ENCODE results near the gene RNF183. TPM values are rescaled to one million over a fixed set of nuclear protein-coding genes. Genes with fewer than 3 reads are reported as not detected.
A peak's percentile ranks its signal among the peaks of the same experiment; 100 is the strongest.

The RNF183 gene
- total RNA-seq, 2 experiments from 2014 or later = 0.37 to 0.64 TPM

GRCh38 chr9:113343732-113344231 lies 40.6 kb upstream of the RNF183 start:
- intact Hi-C loops (cut with DNase I, micrococcal nuclease) = loop anchor here (5.0 to 10.0 kb wide), 2 partner anchors 34 to 289 kb away; partner anchors contain the start of genes HDHD3 (in 1 of the 2) and ZFP37 (in 1 of the 2)
- ATAC-seq (no peak), DNase-seq (peak; percentile 37)
- peaks cover 3% of the 10 kb centered on the region for H3K27me3 Mint-ChIP-seq
- ChIA-PET CTCF (interaction anchor here (0.6 kb wide), 1 partner anchor 74 kb away, joined by 3 read pairs; no protein-coding TSS in a partner anchor), POLR2A (no interaction called here)
- H3K4me3 Mint-ChIP-seq = no peak overlapping the region
- H3K9me3 Mint-ChIP-seq (ENCODE audit: low read depth) = no peaks in the 10 kb centered on the region
- H3K4me1 Mint-ChIP-seq = peaks cover 43% of the 10 kb centered on the region
- H3K27ac Mint-ChIP-seq = no peak overlapping the region
- no peaks in the 10 kb centered on the region for H3K36me3 Mint-ChIP-seq (ENCODE audit: low read depth)

DNA sequence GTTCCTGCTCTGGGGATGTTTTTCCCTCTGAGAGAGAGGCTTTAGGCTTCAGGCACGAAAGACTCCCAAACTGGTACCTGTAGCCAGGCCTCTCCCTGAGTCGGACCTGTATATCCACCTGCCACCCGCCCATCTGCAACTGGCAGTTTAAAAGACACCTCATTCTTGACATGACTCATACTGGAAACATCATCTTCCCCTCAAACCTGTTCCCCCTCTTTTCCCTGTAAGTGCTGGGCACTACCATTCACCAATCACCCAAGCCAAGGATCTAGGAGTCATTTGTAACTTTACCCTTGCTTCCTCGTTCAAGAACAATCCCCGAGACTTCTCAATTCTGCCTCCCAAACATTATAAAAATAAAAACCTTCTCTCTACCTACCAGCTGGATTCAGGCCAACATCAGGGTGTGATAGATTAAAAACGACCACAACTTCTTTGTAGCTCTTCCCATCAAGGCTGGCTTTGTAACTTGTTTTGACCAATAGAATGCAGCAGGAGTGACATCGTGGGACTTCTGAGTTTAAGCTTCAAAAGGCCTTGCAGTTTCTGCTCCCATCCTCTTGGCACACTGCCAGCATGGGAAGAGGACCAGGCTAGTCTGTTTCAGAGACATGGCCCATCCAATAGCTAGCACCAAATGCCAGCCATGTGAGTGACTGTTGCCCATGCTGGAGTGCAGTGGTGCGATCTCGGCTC lies 38.7 kb upstream of the RNF183 start:
- H3K36me3 Mint-ChIP-seq (ENCODE audit: low read depth) = no peaks in the 10 kb centered on the region
- intact Hi-C loops (cut with DNase I, micrococcal nuclease) = loop anchor here (2.0 to 10.0 kb wide), 5 partner anchors 35 to 855 kb away; partner anchors contain the start of genes C9orf43 (in 1 of the 2), FKBP15 (in 1 of the 2), HDHD3 (in 1 of the 2) and KIAA1958 (in 1 of the 2)
- H3K27ac Mint-ChIP-seq = no peak overlapping the region
- H3K9me3 Mint-ChIP-seq (ENCODE audit: low read depth) = no peaks in the 10 kb centered on the region
- no peaks in the 10 kb centered on the region for H3K27me3 Mint-ChIP-seq
- POLR2A ChIA-PET = no interaction called here
- ATAC-seq (no peak), DNase-seq (no peak)
- H3K4me3 Mint-ChIP-seq = no peak overlapping the region
- CTCF ChIA-PET = interaction anchor here (0.9 kb wide), 2 partner anchors 121 to 316 kb away, joined by 4 read pairs; partner anchors contain the start of genes FKBP15 and SLC31A1
- peaks cover 38% of the 10 kb centered on the region for H3K4me1 Mint-ChIP-seq

- Mint-ChIP-seq H3K36me3 (ENCODE audit: low read depth) (no peaks in the 10 kb centered on the region), H3K4me1 (peaks cover 27% of the 10 kb centered on the region), H3K4me3 (peak within 1 kb of the TSS; percentile 71), H3K9me3 (ENCODE audit: low read depth) (no peaks in the 10 kb centered on the region), H3K27me3 (no peaks in the 10 kb centered on the region), H3K27ac (peak within 1 kb of the TSS; percentile 43)
- CTCF ChIA-PET = interaction anchor here (0.8 to 2.4 kb wide), 13 partner anchors 10 to 251 kb away, joined by 3 to 13 read pairs (median 4); partner anchors contain the start of genes ALAD, BSPRY, CDC26 and PRPF4
- peak; percentile 96 for ATAC-seq
- DNase-seq = peak; percentile 88
- POLR2A ChIA-PET = interaction anchor here (0.6 to 1.8 kb wide), 7 partner anchors 9 to 70 kb away, joined by 3 to 6 read pairs (median 4); partner anchors contain the start of genes BSPRY, C9orf43, CDC26 and POLE3
- intact Hi-C loops (cut with DNase I, micrococcal nuclease) = loop anchor here (1.0 to 10.0 kb wide), 11 partner anchors 9 to 853 kb away; partner anchors contain the start of genes C9orf43 (in 2 of the 2), CDC26 (in 2 of the 2), POLE3 (in 2 of the 2) and PRPF4 (in 2 of the 2)
Measured at GRCh38 chr9:113340011-113340699, 37.0 kb upstream of the RNF183 start, which contains the start of gene WDR31. WDR31 (minus strand) TSS chr9:113340275; CDS start chr9:113332022, 8,253 bp downstream.

GRCh38 chr9:113337714-113338113 lies 34.5 kb upstream of the RNF183 start:
- intact Hi-C loops (cut with DNase I, micrococcal nuclease) = no loop called here
- H3K4me3 Mint-ChIP-seq = no peak overlapping the region
- peaks cover 23% of the 10 kb centered on the region for H3K4me1 Mint-ChIP-seq
- no peak overlapping the region for H3K27ac Mint-ChIP-seq
- H3K9me3 Mint-ChIP-seq (ENCODE audit: low read depth) = no peaks in the 10 kb centered on the region
- ChIA-PET POLR2A (no interaction called here), CTCF (interaction anchor here (1.6 kb wide), 1 partner anchor 63 kb away, joined by 5 read pairs; no protein-coding TSS in a partner anchor)
- ATAC-seq (no peak), DNase-seq (no peak)
- no peaks in the 10 kb centered on the region for H3K36me3 Mint-ChIP-seq (ENCODE audit: low read depth)
- no peaks in the 10 kb centered on the region for H3K27me3 Mint-ChIP-seq

DNA sequence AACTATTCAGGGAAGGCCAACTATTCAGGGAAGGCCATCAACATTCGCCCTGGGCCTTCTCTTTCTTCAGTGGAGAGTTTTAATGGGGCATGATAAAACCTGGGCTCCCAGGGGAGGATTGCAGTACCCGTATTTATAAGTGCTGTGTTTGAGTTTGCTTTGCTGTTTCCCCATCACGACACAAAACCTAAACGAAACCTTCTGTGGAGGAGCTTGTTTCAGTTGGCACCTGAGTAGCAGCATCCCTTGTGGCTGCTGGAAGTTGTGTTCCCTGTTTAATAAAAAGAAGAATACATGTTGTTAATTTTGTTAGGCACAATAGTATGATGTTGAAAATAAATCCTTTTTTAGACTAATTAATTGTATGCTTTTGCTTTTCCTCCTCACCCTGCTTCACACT lies 28.6 kb upstream of the RNF183 start:
- no peak for DNase-seq
- intact Hi-C loops (cut with DNase I, micrococcal nuclease) = no loop called here
- Mint-ChIP-seq H3K9me3 (ENCODE audit: low read depth) (no peaks in the 10 kb centered on the region), H3K4me3 (no peak overlapping the region), H3K27ac (no peak overlapping the region), H3K36me3 (ENCODE audit: low read depth) (no peaks in the 10 kb centered on the region), H3K27me3 (no peaks in the 10 kb centered on the region), H3K4me1 (no peaks in the 10 kb centered on the region)
- ChIA-PET POLR2A (no interaction called here), CTCF (no interaction called here)
- ATAC-seq = no peak

DNA sequence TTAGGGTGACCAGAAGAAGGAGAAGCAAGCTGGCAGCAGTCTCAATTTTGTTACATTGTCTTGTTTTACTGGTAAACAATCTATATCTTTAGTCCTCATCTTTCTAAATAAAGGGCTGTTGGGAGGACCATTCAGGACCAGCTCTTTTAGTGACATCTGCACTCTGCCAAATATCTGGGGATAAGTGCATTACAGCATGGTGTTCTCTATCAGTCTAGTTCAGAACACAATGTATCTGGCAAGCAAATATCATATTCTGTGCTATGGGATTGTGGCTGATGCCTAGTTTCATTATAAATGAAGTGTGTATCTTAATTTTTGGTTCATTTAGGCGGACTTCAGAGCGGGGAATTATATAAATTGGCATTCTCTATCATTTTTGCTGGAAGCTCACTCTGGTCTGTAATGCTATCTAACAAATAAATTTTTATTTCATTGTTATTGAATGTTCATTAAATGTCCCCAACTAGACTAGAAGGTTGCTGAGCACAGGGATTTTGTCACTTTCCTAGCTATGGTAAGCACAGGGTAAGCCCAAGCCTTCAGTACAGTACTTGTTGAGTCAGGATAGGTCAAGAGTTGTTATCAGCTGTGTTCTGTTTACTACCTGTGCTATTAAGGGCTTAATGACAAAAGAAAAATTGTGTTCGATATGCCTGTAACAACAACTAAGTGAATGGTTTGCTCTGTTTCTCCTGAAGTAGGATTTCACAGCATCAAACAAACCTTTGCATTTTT lies 25.0 kb upstream of the RNF183 start:
- CTCF ChIA-PET = interaction anchor here (0.5 to 1.9 kb wide), 3 partner anchors 8 to 44 kb away, joined by 3 to 5 read pairs (median 3); partner anchors contain the start of gene WDR31
- H3K36me3 Mint-ChIP-seq (ENCODE audit: low read depth) = no peaks in the 10 kb centered on the region
- intact Hi-C loops (cut with DNase I, micrococcal nuclease) = no loop called here

DNA sequence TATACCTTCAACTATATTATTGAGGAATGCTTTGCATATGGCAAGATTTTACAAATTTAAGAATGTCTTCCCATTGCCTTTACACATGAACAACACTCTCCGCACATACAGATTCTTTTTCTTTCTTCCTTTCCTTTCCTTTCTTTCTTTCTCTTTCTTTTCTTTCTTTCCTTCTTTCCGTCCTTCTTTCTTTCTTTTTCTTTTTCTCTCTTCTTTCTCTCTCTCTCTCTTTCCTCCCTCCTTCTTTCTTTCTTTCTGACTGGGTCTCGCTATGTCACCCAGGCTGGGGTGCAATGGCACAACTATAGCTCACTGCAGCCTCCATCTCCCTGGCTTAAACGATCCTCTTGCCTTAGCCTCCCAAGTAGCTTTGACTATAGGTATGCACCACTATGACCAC lies 23.1 kb upstream of the RNF183 start:
- intact Hi-C loops (cut with DNase I, micrococcal nuclease) = no loop called here
- DNase-seq (no peak), ATAC-seq (no peak)
- no peak overlapping the region for H3K4me3 Mint-ChIP-seq
- H3K27ac Mint-ChIP-seq = no peak overlapping the region
- H3K27me3 Mint-ChIP-seq = no peaks in the 10 kb centered on the region
- no peaks in the 10 kb centered on the region for H3K36me3 Mint-ChIP-seq (ENCODE audit: low read depth)
- H3K4me1 Mint-ChIP-seq = no peaks in the 10 kb centered on the region
- CTCF ChIA-PET = interaction anchor here (0.7 to 1.1 kb wide), 4 partner anchors 13 to 168 kb away, joined by 3 to 4 read pairs (median 3); no protein-coding TSS in a partner anchor
- POLR2A ChIA-PET = no interaction called here
- H3K9me3 Mint-ChIP-seq (ENCODE audit: low read depth) = no peaks in the 10 kb centered on the region

More for the DNA sequence above, 25.0 kb upstream of the RNF183 start:
- Mint-ChIP-seq H3K4me1 (no peaks in the 10 kb centered on the region), H3K27me3 (no peaks in the 10 kb centered on the region), H3K27ac (no peak overlapping the region), H3K4me3 (no peak overlapping the region), H3K9me3 (ENCODE audit: low read depth) (no peaks in the 10 kb centered on the region)
- DNase-seq (no peak), ATAC-seq (no peak)
- POLR2A ChIA-PET = no interaction called here

GRCh38 chr9:113322671-113323070 lies 19.5 kb upstream of the RNF183 start:
- ChIA-PET POLR2A (no interaction called here), CTCF (interaction anchor here (1.3 kb wide), 1 partner anchor 37 kb away, joined by 3 read pairs; no protein-coding TSS in a partner anchor)
- ATAC-seq = no peak
- H3K36me3 Mint-ChIP-seq (ENCODE audit: low read depth) = no peaks in the 10 kb centered on the region
- intact Hi-C loops (cut with DNase I, micrococcal nuclease) = no loop called here
- H3K4me3 Mint-ChIP-seq = no peak overlapping the region
- no peak for DNase-seq
- no peaks in the 10 kb centered on the region for H3K9me3 Mint-ChIP-seq (ENCODE audit: low read depth)
- no peak overlapping the region for H3K27ac Mint-ChIP-seq
- H3K27me3 Mint-ChIP-seq = no peaks in the 10 kb centered on the region
- H3K4me1 Mint-ChIP-seq = no peaks in the 10 kb centered on the region

DNA sequence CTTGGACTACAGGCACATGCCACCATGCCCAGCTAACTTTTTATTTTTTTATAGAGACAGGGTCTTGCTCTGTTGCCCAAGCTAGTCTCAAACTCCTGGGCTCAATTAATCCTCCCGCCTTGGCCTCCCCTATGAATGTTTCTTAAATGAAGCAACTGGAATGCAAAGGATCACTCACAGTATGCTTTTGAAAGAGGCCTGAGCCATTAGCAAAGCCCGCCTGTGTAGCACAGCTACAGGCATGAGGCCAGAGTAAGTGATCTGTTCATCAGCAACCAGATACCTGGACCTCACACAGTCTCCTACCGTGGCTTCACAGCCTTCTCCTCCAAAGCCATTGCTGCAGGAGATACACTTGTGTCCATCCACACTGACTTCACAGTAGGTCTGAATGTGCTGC lies 16.9 kb upstream of the RNF183 start:
- H3K27me3 Mint-ChIP-seq = no peaks in the 10 kb centered on the region
- POLR2A ChIA-PET = no interaction called here

DNA sequence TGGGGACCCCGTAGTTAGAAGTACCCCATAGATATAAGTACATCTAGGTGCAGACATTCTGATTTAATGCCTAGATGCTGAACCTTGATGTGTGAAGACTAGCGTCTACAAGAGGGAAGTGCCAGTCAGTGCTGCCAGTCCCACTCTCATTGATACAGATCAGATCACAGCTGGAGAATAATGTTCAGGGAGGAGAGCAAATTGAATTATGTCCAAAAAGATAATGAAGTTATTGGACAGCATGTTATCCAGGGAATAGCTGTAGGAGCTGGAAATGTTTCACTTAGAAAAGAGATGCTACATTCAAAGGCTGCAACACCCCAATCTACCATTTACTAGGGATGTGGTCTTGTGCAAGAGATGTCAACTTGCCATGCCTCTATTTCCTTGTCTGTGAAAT lies 15.9 kb upstream of the RNF183 start:
- intact Hi-C loops (cut with DNase I, micrococcal nuclease) = no loop called here
- POLR2A ChIA-PET = no interaction called here

More for the DNA sequence above, 16.9 kb upstream of the RNF183 start:
- Mint-ChIP-seq H3K4me1 (no peaks in the 10 kb centered on the region), H3K9me3 (ENCODE audit: low read depth) (no peaks in the 10 kb centered on the region), H3K36me3 (ENCODE audit: low read depth) (no peaks in the 10 kb centered on the region), H3K4me3 (no peak overlapping the region), H3K27ac (no peak overlapping the region)
- ATAC-seq (no peak), DNase-seq (no peak)
- intact Hi-C loops (cut with DNase I, micrococcal nuclease) = no loop called here
- CTCF ChIA-PET = interaction anchor here (0.5 to 1.7 kb wide), 4 partner anchors 8 to 338 kb away, joined by 3 to 6 read pairs (median 4); no protein-coding TSS in a partner anchor

More for the DNA sequence above, 15.9 kb upstream of the RNF183 start:
- CTCF ChIA-PET = interaction anchor here (0.6 to 1.7 kb wide), 5 partner anchors 9 to 339 kb away, joined by 3 to 6 read pairs (median 5); partner anchors contain the start of gene WDR31
- no peak for ATAC-seq
- H3K36me3 Mint-ChIP-seq (ENCODE audit: low read depth) = no peaks in the 10 kb centered on the region
- H3K27me3 Mint-ChIP-seq = no peaks in the 10 kb centered on the region
- no peaks in the 10 kb centered on the region for H3K4me1 Mint-ChIP-seq
- H3K27ac Mint-ChIP-seq = no peak overlapping the region
- H3K9me3 Mint-ChIP-seq (ENCODE audit: low read depth) = no peaks in the 10 kb centered on the region
- no peak overlapping the region for H3K4me3 Mint-ChIP-seq
- DNase-seq = no peak
